DOHH2 (cell line): ENCODE results near the gene NLGN4X.

Source experiments
- EZH2phosphoT487 ChIP-seq: fragments of 200-600 bp; sonication (generic); IDR thresholded peaks from 2 replicates; pipeline ENCODE4 v1.6.1; 2017; ENCODE audit warnings: borderline replicate concordance, mild to moderate bottlenecking, antibody characterized with exemption, low read length, moderate library complexity, mixed read lengths
- TF ChIP-seq, protein P1 (sequence below): fragments of 200-600 bp; sonication (generic); IDR thresholded peaks from one replicate; pipeline ENCODE4 v1.5.1; 2014; ENCODE audit warnings: antibody characterized with exemption, mild to moderate bottlenecking, low read depth, low read length; ENCODE audit not compliant: poor library complexity, severe bottlenecking

DNA sequence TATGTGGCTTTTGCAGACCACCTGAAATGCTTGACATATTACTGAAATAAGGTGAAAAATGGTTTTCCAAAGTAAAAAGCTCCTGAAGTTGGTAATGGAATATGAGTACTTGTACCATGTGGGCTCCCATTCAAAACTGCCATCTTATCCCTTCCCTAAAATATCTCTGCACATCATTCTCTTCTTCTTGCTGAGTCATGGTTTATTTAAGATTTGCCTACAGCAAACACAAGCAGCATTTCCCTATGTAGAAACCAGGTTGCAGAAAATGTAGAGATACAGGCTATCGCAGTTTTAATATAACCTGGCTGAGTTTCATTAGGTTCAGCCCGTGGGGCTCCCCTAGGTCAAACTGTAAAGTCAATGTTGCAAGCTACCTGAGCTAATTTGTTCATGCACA lies 270.1 kb downstream of the NLGN4X start:
- TF ChIP-seq, protein P1, sequence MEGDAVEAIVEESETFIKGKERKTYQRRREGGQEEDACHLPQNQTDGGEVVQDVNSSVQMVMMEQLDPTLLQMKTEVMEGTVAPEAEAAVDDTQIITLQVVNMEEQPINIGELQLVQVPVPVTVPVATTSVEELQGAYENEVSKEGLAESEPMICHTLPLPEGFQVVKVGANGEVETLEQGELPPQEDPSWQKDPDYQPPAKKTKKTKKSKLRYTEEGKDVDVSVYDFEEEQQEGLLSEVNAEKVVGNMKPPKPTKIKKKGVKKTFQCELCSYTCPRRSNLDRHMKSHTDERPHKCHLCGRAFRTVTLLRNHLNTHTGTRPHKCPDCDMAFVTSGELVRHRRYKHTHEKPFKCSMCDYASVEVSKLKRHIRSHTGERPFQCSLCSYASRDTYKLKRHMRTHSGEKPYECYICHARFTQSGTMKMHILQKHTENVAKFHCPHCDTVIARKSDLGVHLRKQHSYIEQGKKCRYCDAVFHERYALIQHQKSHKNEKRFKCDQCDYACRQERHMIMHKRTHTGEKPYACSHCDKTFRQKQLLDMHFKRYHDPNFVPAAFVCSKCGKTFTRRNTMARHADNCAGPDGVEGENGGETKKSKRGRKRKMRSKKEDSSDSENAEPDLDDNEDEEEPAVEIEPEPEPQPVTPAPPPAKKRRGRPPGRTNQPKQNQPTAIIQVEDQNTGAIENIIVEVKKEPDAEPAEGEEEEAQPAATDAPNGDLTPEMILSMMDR = no peak
- no peak for TF ChIP-seq EZH2phosphoT487
